Measurements from ENCODE around the gene MUL1.

Gene MUL1

GRCh38 chr1:20454004-20454403, 53.9 kb downstream of the MUL1 start:
- Histone ChIP-seq H3K9ac (ENCODE audit: low read length) (no peak overlapping the region), H3K9me3 (ENCODE audit: low read length) (no peaks in the 10 kb centered on the region), H3K27me3 (ENCODE audit: control insufficient read depth in 1 of 2, insufficient read depth in 2 of 2, low read length in 2 of 2) (no peaks in the 10 kb centered on the region), H3K36me3 (ENCODE audit: insufficient read depth, low read length) (no peaks in the 10 kb centered on the region), H3K4me3 (ENCODE audit: low read depth in 1 of 2, low read length in 2 of 2) (no peak overlapping the region), H3K27ac (ENCODE audit: low read depth, low read length) (no peak overlapping the region), H3K4me1 (ENCODE audit: insufficient read depth, low read length) (no peaks in the 10 kb centered on the region)

GRCh38 chr1:20449735-20450311, 58.1 kb downstream of the MUL1 start:
- H3K4me3 ChIP-seq (ENCODE audit: low read depth in 1 of 2, low read length in 2 of 2): no peak overlapping the region
- H3K27ac ChIP-seq (ENCODE audit: low read depth, low read length): no peak overlapping the region
- H3K27me3 ChIP-seq (ENCODE audit: control insufficient read depth in 1 of 2, insufficient read depth in 2 of 2, low read length in 2 of 2): no peaks in the 10 kb centered on the region
- H3K4me1 ChIP-seq (ENCODE audit: insufficient read depth, low read length): no peaks in the 10 kb centered on the region
- no peaks in the 10 kb centered on the region for H3K9me3 ChIP-seq (ENCODE audit: low read length)
- H3K36me3 ChIP-seq (ENCODE audit: insufficient read depth, low read length): no peaks in the 10 kb centered on the region
- no peak overlapping the region for H3K9ac ChIP-seq (ENCODE audit: low read length)
